Stimulated activated naive CD8-positive, alpha-beta T cell treated with anti-CD3 and anti-CD28 coated beads, Interleukin-15, Interleukin-2, amounts not matched to agents 100 U/mL and 50 U/mL, for 24 hours (primary cell): ENCODE measurements around the gene ARRDC2.

Source experiments
- ATAC-seq: fragments of 150-1000 bp; cut with Tn5 transposase; one replicate; pipeline ENCODE4 v1.10.0; 2021
- DNase-seq: peaks from one replicate; pipeline ENCODE4 v3.0.0; 2021

The ARRDC2 gene

DNA sequence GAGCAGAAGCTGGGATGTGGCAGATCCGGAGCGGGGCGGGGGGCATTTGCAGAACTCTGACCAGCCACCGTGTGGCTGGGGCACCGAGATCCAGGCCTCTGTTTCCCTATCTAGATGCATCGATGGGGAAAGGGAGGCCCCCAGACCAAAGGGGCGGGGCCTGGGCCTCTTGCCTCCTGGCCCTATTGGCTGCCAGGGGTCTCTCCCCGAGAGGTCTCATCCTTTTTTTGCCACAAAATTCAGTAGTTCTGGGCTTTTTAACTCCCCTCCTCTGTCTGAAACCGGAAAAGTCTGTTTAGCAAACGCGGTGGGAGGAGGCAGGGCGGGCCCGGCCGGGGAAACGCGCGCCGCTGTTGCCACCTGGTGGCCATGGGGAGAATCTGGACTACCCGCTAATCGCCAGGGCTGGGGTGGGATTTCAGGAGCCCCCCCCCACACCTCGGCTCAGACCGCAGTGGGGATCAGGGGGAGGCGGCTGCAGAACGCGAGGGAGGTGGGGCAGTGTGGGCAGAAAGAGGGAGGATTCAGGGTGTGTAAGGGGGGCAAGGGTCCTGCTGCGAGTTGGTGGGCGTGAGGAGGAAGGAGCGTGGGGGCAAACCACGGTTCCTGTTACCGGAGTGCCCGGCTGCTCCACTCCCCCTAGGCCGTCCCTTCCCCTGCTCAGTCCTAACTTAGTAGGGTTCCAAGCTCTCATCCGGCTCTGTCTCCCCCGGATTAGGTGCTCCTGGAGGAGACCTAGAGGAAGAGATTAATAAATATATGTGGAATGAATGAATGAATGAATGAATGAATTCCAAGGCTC, 50.4 kb downstream of the ARRDC2 start:
- peak; percentile 86 for DNase-seq
- ATAC-seq = peak; percentile 92

DNA sequence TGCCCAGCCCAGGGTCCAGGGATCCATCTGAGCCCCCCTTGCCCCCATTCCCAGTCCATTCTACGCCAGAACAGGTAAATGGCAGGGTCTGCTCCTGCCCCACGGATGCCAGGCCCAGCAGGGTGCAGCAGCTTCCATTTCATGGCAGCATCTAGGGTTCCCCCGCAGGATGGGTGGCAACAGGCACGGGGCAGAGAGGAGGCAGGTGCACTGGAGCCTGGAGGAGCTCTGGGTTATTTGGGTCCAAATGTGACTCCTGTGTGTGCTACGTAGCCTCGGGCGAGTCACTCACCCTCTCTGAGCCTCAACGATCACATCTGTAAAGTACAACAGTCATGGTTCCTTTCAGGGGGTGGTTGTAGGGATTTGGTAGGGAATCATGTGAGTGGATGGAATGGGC, 51.3 kb downstream of the ARRDC2 start:
- ATAC-seq = no peak
- no peak for DNase-seq

DNA sequence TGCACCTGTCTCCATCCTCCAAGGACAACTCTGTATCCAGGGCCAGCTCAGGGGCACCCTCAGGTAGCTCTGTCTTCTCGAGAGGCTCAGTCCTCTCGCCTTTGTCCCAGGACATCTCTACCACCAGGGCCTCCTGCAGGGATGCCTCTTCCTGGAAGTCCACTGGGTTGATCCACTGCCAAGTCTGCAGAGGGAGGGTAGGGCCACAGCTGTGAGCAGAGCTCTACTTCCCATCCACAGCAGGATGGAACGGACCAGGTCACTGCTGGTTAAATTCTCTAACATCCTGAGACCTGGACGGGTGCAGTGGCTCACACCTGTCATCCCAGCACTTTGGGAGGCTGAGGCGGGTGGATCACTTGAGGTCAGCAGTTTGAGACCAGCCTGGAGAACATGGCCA, 51.9 kb downstream of the ARRDC2 start:
- DNase-seq (no peak), ATAC-seq (no peak)

DNA sequence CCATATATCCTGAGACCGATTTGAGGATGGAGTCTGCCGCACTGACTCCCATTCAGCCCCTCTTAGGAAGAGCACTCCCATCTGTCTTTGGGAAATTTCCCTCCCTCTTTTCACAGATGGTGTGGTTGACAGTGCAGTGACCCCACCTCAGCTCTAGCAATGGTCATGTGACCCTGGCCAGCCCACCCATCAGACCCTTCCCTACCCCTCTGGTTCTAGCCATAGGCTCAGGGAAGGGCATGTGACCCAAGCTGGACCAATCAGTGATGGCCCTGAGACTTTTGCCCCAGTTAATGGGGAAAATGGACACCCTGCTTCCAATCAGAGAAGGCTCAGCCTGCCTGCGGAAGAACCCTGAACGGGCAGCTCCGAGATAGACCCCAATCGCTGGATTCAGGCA, 52.5 kb downstream of the ARRDC2 start:
- DNase-seq (no peak), ATAC-seq (no peak)

DNA sequence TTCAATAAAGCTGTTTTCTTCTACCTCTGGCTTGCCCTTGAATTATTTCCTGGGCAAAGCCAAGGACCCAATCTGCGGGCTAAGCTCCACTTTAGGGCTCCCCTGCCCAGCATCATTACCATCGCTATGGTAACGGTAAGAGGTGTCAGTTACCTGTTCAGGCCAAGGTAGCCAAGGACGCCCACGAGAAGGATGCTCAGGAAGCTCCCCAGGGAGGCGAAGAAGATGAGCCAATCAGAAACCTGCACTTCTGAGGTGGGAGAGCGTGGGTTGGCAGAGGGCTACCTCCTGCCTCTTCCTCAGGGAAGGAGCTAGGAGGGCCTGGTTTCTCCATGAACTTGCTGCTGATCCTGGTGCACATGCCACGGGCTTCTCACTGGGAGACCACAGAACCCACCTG, 54.1 kb downstream of the ARRDC2 start:
- DNase-seq (no peak), ATAC-seq (no peak)

DNA sequence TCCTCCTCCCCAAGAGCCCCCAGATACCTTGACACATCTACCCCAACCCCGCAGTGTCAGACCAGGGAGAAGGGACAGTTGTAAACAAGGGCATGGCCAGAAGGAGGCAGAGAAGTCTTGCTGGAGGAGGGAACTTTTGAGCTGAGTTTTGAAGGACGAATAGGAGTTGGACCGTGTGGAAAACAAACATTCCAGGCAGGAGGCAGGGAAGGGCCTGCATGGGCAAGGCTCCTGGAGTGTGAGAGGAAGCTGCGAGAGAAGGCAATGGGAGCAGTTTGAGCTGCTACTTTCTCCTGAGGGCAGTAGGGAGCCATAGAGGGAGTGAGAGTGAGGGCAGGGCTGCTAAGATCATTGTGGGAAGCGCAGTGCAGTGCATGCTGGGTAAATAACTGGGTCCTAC, 55.5 kb downstream of the ARRDC2 start:
- DNase-seq (peak; percentile 55), ATAC-seq (no peak)
